HUES64 (cell line): Measurements from ENCODE around the gene SAV1. TPM values are rescaled to one million over a fixed set of nuclear protein-coding genes. Genes with fewer than 3 reads are reported as not detected.
"Not testable (repeated sequence)": the region's sequence is repeated elsewhere in the genome, so short reads cannot be mapped to it uniquely, and the experiment has no call there.

Experiments
- H3K27ac ChIP-seq: 2 replicates; pipeline ENCODE4 v1.7.0; 2013; ENCODE audit warnings: low read depth, low read length, inconsistent platforms
- H3K27me3 ChIP-seq: 2 replicates; pipeline ENCODE4 v1.6.1; 2013; ENCODE audit warnings: mild to moderate bottlenecking, low read length; ENCODE audit not compliant: insufficient read depth
- H3K36me3 ChIP-seq: 2 replicates; pipeline ENCODE4 v1.6.1; 2013; ENCODE audit warnings: mild to moderate bottlenecking, low read length; ENCODE audit not compliant: insufficient read depth
- H3K4me1 ChIP-seq: 2 replicates; pipeline ENCODE4 v1.6.1; 2013; ENCODE audit warnings: mild to moderate bottlenecking, low read length, moderate library complexity; ENCODE audit not compliant: insufficient read depth
- H3K4me3 ChIP-seq: 2 replicates; pipeline ENCODE4 v1.5.1; 2013; ENCODE audit warnings: mild to moderate bottlenecking, low read length, moderate library complexity
- H3K9ac ChIP-seq: 2 replicates; pipeline ENCODE4 v1.6.1; 2013; ENCODE audit warnings: mild to moderate bottlenecking, low read depth, low read length
- H3K9me3 ChIP-seq: 2 replicates; pipeline ENCODE4 v1.6.1; 2013; ENCODE audit warnings: low read depth, low read length; ENCODE audit not compliant: insufficient read depth
- WGBS: fragments of 150-250, 120-280 bp; methylation state at CpG from one replicate; pipeline ENCODE4 v1.1.7; 2013; ENCODE audit warnings: missing lambda C conversion rate; 5-methylcytosine and 5-hydroxymethylcytosine counted together
- polyA plus RNA-seq, 2 experiments: library from polyadenylated mRNA; stranded (reverse); fragments of 50-300 nt; gene quantifications; one replicate each; pipeline ENCODE4 v1.2.3, GENCODE V29; 2013

SAV1 gene
- 43.6 TPM for polyA plus RNA-seq (2013, experiment 1 of 2)
- 44.2 TPM for polyA plus RNA-seq (2013, experiment 2 of 2)

- H3K4me1 ChIP-seq = peaks cover 42% of the 10 kb centered on the region
- H3K36me3 ChIP-seq = peaks cover 14% of the 10 kb centered on the region
- H3K9ac ChIP-seq = peak within 1 kb of the TSS; percentile 92
- no peaks in the 10 kb centered on the region for H3K27me3 ChIP-seq
- H3K27ac ChIP-seq = peak within 1 kb of the TSS; percentile 94
- WGBS = under 1% methylated on average over 92 of the region's 92 CpGs
- no peaks in the 10 kb centered on the region for H3K9me3 ChIP-seq
- peak within 1 kb of the TSS; percentile 85 for H3K4me3 ChIP-seq
Observed at GRCh38 chr14:50667996-50668825, at the start of gene SAV1. TSS of gene SAV1 (minus strand) at chr14:50668306. CDS start at chr14:50667967, 339 bp downstream.

GRCh38 chr14:50717811-50718210, 49.7 kb upstream of the SAV1 start:
- 85% methylated on average over 5 of the region's 7 CpGs for WGBS

GRCh38 chr14:50714450-50715073, 46.5 kb upstream of the SAV1 start:
- no peaks in the 10 kb centered on the region for H3K36me3 ChIP-seq
- WGBS = 75% methylated on average over 1 of the region's 2 CpGs
- H3K9ac ChIP-seq = no peak overlapping the region
- H3K9me3 ChIP-seq = no peaks in the 10 kb centered on the region
- H3K27ac ChIP-seq = no peak overlapping the region
- no peaks in the 10 kb centered on the region for H3K27me3 ChIP-seq
- H3K4me3 ChIP-seq = no peak overlapping the region
- H3K4me1 ChIP-seq = no peaks in the 10 kb centered on the region

More at GRCh38 chr14:50717811-50718210, 49.7 kb upstream of the SAV1 start:
- H3K36me3 ChIP-seq = no peaks in the 10 kb centered on the region; the same call in 1 of the 2 replicates
- H3K9me3 ChIP-seq = no peaks in the 10 kb centered on the region
- no peaks in the 10 kb centered on the region for H3K27me3 ChIP-seq
- no peak overlapping the region for H3K4me3 ChIP-seq
- no peak overlapping the region for H3K9ac ChIP-seq
- H3K27ac ChIP-seq = no peak overlapping the region
- no peaks in the 10 kb centered on the region for H3K4me1 ChIP-seq

- no peaks in the 10 kb centered on the region for H3K9me3 ChIP-seq
- H3K9ac ChIP-seq = no peak overlapping the region
- WGBS = 86% methylated on average over 3 of the region's 3 CpGs
- H3K36me3 ChIP-seq = no peaks in the 10 kb centered on the region
- no peak overlapping the region for H3K27ac ChIP-seq
- no peaks in the 10 kb centered on the region for H3K27me3 ChIP-seq
- H3K4me1 ChIP-seq = no peaks in the 10 kb centered on the region
- no peak overlapping the region for H3K4me3 ChIP-seq
Observed at GRCh38 chr14:50711043-50711442, 42.9 kb upstream of the SAV1 start.

GRCh38 chr14:50705026-50705593, 37.0 kb upstream of the SAV1 start:
- H3K4me3 ChIP-seq = no peak overlapping the region
- H3K27me3 ChIP-seq = no peaks in the 10 kb centered on the region
- H3K9ac ChIP-seq = no peak overlapping the region
- no peak overlapping the region for H3K27ac ChIP-seq
- H3K36me3 ChIP-seq = no peaks in the 10 kb centered on the region
- no peaks in the 10 kb centered on the region for H3K9me3 ChIP-seq
- WGBS = 95% methylated on average over 22 of the region's 22 CpGs
- H3K4me1 ChIP-seq = no peaks in the 10 kb centered on the region

GRCh38 chr14:50704454-50705010, 36.4 kb upstream of the SAV1 start:
- Histone ChIP-seq H3K4me1 (no peaks in the 10 kb centered on the region), H3K9ac (no peak overlapping the region), H3K4me3 (no peak overlapping the region), H3K9me3 (no peaks in the 10 kb centered on the region), H3K36me3 (no peaks in the 10 kb centered on the region), H3K27me3 (no peaks in the 10 kb centered on the region), H3K27ac (no peak overlapping the region)
- WGBS = 94% methylated on average over 26 of the region's 26 CpGs

GRCh38 chr14:50697659-50698290, 29.7 kb upstream of the SAV1 start:
- peaks cover 13% of the 10 kb centered on the region for H3K9me3 ChIP-seq
- H3K27me3 ChIP-seq = no peaks in the 10 kb centered on the region
- H3K4me3 ChIP-seq = no peak overlapping the region
- no peak overlapping the region for H3K27ac ChIP-seq
- H3K4me1 ChIP-seq = no peaks in the 10 kb centered on the region
- H3K9ac ChIP-seq = no peak overlapping the region
- 100% methylated on average over 1 of the region's 4 CpGs for WGBS
- H3K36me3 ChIP-seq = no peaks in the 10 kb centered on the region

- not testable (repeated sequence) for H3K27me3 ChIP-seq, H3K27ac ChIP-seq, H3K36me3 ChIP-seq, H3K9ac ChIP-seq, H3K4me1 ChIP-seq, H3K4me3 ChIP-seq
- 97% methylated on average over 3 of the region's 3 CpGs for WGBS
- peaks cover 13% of the 10 kb centered on the region for H3K9me3 ChIP-seq
Observed at GRCh38 chr14:50694260-50694659, 26.2 kb upstream of the SAV1 start.

- Histone ChIP-seq H3K4me3 (no peak overlapping the region), H3K9me3 (peaks cover 5% of the 10 kb centered on the region), H3K27ac (no peak overlapping the region), H3K9ac (no peak overlapping the region), H3K36me3 (no peaks in the 10 kb centered on the region), H3K27me3 (no peaks in the 10 kb centered on the region), H3K4me1 (no peaks in the 10 kb centered on the region)
- WGBS = 89% methylated on average over 1 of the region's 1 CpG
Observed at GRCh38 chr14:50688875-50689274, 20.8 kb upstream of the SAV1 start.

GRCh38 chr14:50679674-50680073, 11.6 kb upstream of the SAV1 start:
- no peak overlapping the region for H3K9ac ChIP-seq
- H3K27ac ChIP-seq = no peak overlapping the region
- no peaks in the 10 kb centered on the region for H3K27me3 ChIP-seq
- no peaks in the 10 kb centered on the region for H3K36me3 ChIP-seq
- no peaks in the 10 kb centered on the region for H3K9me3 ChIP-seq
- H3K4me3 ChIP-seq = no peak overlapping the region
- H3K4me1 ChIP-seq = no peaks in the 10 kb centered on the region; the same call in 1 of the 2 replicates
